HG03460 (cell line): Measurements from ENCODE around the gene MYL4.
A peak's percentile ranks its signal among the peaks of the same experiment; 100 is the strongest.
"Not testable (repeated sequence)": the region's sequence is repeated elsewhere in the genome, so short reads cannot be mapped to it uniquely, and the experiment has no call there.

Source experiments
- ATAC-seq: cut with Tn5 transposase; IDR thresholded peaks from one replicate; pipeline ENCODE4 v1.9.1; 2021; ENCODE audit not compliant: unreplicated experiment

The MYL4 gene

GRCh38 chr17:47219621-47220475, 10.7 kb downstream of the MYL4 start:
- no peak for ATAC-seq

- peak; percentile 51 for ATAC-seq
Observed at GRCh38 chr17:47220531-47220999, 11.4 kb downstream of the MYL4 start.

- ATAC-seq = no peak
Observed at GRCh38 chr17:47221154-47221553, 12.0 kb downstream of the MYL4 start.

GRCh38 chr17:47222047-47222446, 12.9 kb downstream of the MYL4 start:
- ATAC-seq = no peak

GRCh38 chr17:47223007-47223406, 13.9 kb downstream of the MYL4 start:
- ATAC-seq = no peak

- no peak for ATAC-seq
Observed at GRCh38 chr17:47223460-47223859, 14.3 kb downstream of the MYL4 start.

GRCh38 chr17:47224077-47224476, 14.9 kb downstream of the MYL4 start:
- ATAC-seq = not testable (repeated sequence)

GRCh38 chr17:47224966-47225365, 15.8 kb downstream of the MYL4 start:
- no peak for ATAC-seq

GRCh38 chr17:47225436-47225858, 16.3 kb downstream of the MYL4 start:
- no peak for ATAC-seq

GRCh38 chr17:47225911-47226688, 17.0 kb downstream of the MYL4 start:
- ATAC-seq = no peak

GRCh38 chr17:47227862-47228261, 18.7 kb downstream of the MYL4 start:
- no peak for ATAC-seq

- peak; percentile 52 for ATAC-seq
Observed at GRCh38 chr17:47229535-47230443, 20.6 kb downstream of the MYL4 start.

- no peak for ATAC-seq
Observed at GRCh38 chr17:47230864-47231263, 21.7 kb downstream of the MYL4 start.

GRCh38 chr17:47231334-47231733, 22.2 kb downstream of the MYL4 start:
- ATAC-seq = no peak

- no peak for ATAC-seq
Observed at GRCh38 chr17:47231866-47232265, 22.7 kb downstream of the MYL4 start.

GRCh38 chr17:47232465-47232864, 23.3 kb downstream of the MYL4 start:
- ATAC-seq = no peak

GRCh38 chr17:47235506-47235905, 26.4 kb downstream of the MYL4 start:
- no peak for ATAC-seq

- no peak for ATAC-seq
Observed at GRCh38 chr17:47235923-47236322, 26.8 kb downstream of the MYL4 start.

- no peak for ATAC-seq
Observed at GRCh38 chr17:47237841-47238240, 28.7 kb downstream of the MYL4 start.

GRCh38 chr17:47238321-47239010, 29.3 kb downstream of the MYL4 start:
- no peak for ATAC-seq
